NT2/D1 (cell line): ENCODE data around the gene FBH1.
"Not testable (repeated sequence)": the region's sequence is repeated elsewhere in the genome, so short reads cannot be mapped to it uniquely, and the experiment has no call there.

Source experiments
- DNase-seq: peaks from one replicate; pipeline ENCODE4 v3.0.0-alpha.2; 2011; ENCODE audit warnings: low read depth, low spot score
- H3K27me3 ChIP-seq: 2 replicates; pipeline ENCODE4 v1.6.0; 2011; ENCODE audit warnings: mild to moderate bottlenecking; ENCODE audit not compliant: insufficient read length, insufficient read depth
- H3K36me3 ChIP-seq: 2 replicates; pipeline ENCODE4 v1.6.1; 2011; ENCODE audit warnings: mild to moderate bottlenecking, low read length, mixed read lengths; ENCODE audit not compliant: insufficient read depth, insufficient read length
- H3K4me1 ChIP-seq: 2 replicates; pipeline ENCODE4 v1.5.1; 2011; ENCODE audit not compliant: insufficient read depth, insufficient read length
- H3K4me3 ChIP-seq: 2 replicates; pipeline ENCODE4 v1.5.1; 2011; ENCODE audit warnings: low read depth; ENCODE audit not compliant: insufficient read length
- H3K9ac ChIP-seq: 2 replicates; pipeline ENCODE4 v1.6.0; 2011; ENCODE audit warnings: low read depth; ENCODE audit not compliant: insufficient read length
- H3K9me3 ChIP-seq: 2 replicates; pipeline ENCODE4 v1.5.1; 2011; ENCODE audit warnings: mild to moderate bottlenecking, low read length; ENCODE audit not compliant: insufficient read depth
- SUZ12 ChIP-seq: IDR thresholded peaks from 2 replicates; pipeline ENCODE4 v1.6.1; 2011; ENCODE audit not compliant: insufficient read length, insufficient read depth; ENCODE audit errors: extremely low read depth
- YY1 ChIP-seq: IDR thresholded peaks from 2 replicates; pipeline ENCODE4 v1.6.1; 2011; ENCODE audit not compliant: insufficient read length, insufficient read depth
- ZNF274 ChIP-seq: IDR thresholded peaks from 2 replicates; pipeline ENCODE4 v1.6.1; 2011; ENCODE audit warnings: mild to moderate bottlenecking, low read depth, low read length

FBH1 gene

GRCh38 chr10:5869156-5869555 is 20.9 kb upstream of the FBH1 start:
- H3K9me3 ChIP-seq, result peaks cover 5% of the 10 kb centered on the region; the same call in 1 of the 2 replicates
- H3K27me3 ChIP-seq, result no peaks in the 10 kb centered on the region
- no peak overlapping the region for H3K4me3 ChIP-seq
- DNase-seq, result no peak
- H3K4me1 ChIP-seq, result no peaks in the 10 kb centered on the region
- H3K36me3 ChIP-seq, result peaks cover 1% of the 10 kb centered on the region
- TF ChIP-seq SUZ12 (no peak), YY1 (no peak), ZNF274 (no peak)
- H3K9ac ChIP-seq, result no peak overlapping the region

DNA sequence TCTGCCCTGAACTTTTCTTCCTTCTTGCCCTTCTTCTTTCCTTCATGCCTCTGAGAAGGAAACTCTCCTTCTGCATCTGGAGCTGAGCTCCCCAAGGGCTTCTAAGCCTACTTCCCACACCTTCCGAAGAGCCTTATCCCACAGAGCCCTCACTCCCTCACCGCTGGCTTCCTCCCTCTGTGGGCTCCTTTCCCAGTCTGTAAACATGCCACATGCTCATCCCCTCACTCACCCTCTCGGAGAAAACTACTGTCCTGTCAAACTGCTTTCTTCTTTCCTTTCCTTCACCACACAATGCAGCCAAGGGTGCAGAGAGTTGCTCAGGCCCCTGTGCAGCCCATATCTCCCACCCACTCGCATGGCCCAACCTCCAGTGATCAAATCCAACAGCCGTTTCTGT is 18.4 kb upstream of the FBH1 start:
- peaks cover 5% of the 10 kb centered on the region; the same call in 1 of the 2 replicates for H3K9me3 ChIP-seq
- H3K4me1 ChIP-seq, result no peaks in the 10 kb centered on the region
- TF ChIP-seq SUZ12 (no peak), YY1 (no peak), ZNF274 (no peak)
- DNase-seq, result no peak
- no peaks in the 10 kb centered on the region for H3K27me3 ChIP-seq
- peaks cover 11% of the 10 kb centered on the region for H3K36me3 ChIP-seq
- no peak overlapping the region for H3K4me3 ChIP-seq
- H3K9ac ChIP-seq, result no peak overlapping the region

GRCh38 chr10:5873515-5873995 is 16.5 kb upstream of the FBH1 start:
- Histone ChIP-seq H3K9me3 (peaks cover 5% of the 10 kb centered on the region; the same call in 1 of the 2 replicates), H3K4me3 (no peak overlapping the region), H3K9ac (no peak overlapping the region), H3K4me1 (no peaks in the 10 kb centered on the region), H3K36me3 (peaks cover 20% of the 10 kb centered on the region), H3K27me3 (no peaks in the 10 kb centered on the region)
- TF ChIP-seq ZNF274 (no peak), YY1 (no peak), SUZ12 (no peak)
- peak; percentile 30 for DNase-seq

GRCh38 chr10:5876181-5876768 is 13.8 kb upstream of the FBH1 start:
- no peak overlapping the region for H3K4me3 ChIP-seq
- TF ChIP-seq ZNF274 (no peak), SUZ12 (no peak), YY1 (no peak)
- H3K9me3 ChIP-seq, result no peaks in the 10 kb centered on the region
- H3K27me3 ChIP-seq, result no peaks in the 10 kb centered on the region
- DNase-seq, result no peak
- H3K36me3 ChIP-seq, result peaks cover 24% of the 10 kb centered on the region
- H3K9ac ChIP-seq, result no peak overlapping the region
- no peaks in the 10 kb centered on the region for H3K4me1 ChIP-seq

- not testable (repeated sequence) for H3K9me3 ChIP-seq, H3K4me1 ChIP-seq, H3K27me3 ChIP-seq, H3K4me3 ChIP-seq, DNase-seq, H3K9ac ChIP-seq
- H3K36me3 ChIP-seq, result peaks cover 27% of the 10 kb centered on the region
These were observed 13.0 kb upstream of the FBH1 start for GRCh38 chr10:5877041-5877440.

- Histone ChIP-seq H3K4me1 (no peaks in the 10 kb centered on the region), H3K9ac (no peak overlapping the region), H3K36me3 (peaks cover 51% of the 10 kb centered on the region), H3K4me3 (no peak overlapping the region), H3K9me3 (no peaks in the 10 kb centered on the region), H3K27me3 (no peaks in the 10 kb centered on the region)
- DNase-seq, result no peak
- TF ChIP-seq YY1 (no peak), ZNF274 (no peak), SUZ12 (no peak)
These were observed 7.1 kb upstream of the FBH1 start for GRCh38 chr10:5882961-5883360.

- no peaks in the 10 kb centered on the region for H3K9me3 ChIP-seq
- DNase-seq, result no peak
- no peaks in the 10 kb centered on the region for H3K4me1 ChIP-seq
- TF ChIP-seq SUZ12 (no peak), ZNF274 (no peak), YY1 (no peak)
- no peaks in the 10 kb centered on the region for H3K27me3 ChIP-seq
- no peak overlapping the region for H3K9ac ChIP-seq
- H3K36me3 ChIP-seq, result peaks cover 44% of the 10 kb centered on the region
- no peak overlapping the region for H3K4me3 ChIP-seq
These were observed 4.4 kb upstream of the FBH1 start for GRCh38 chr10:5885619-5886018.
